HCT116 (cell line): Measurements from ENCODE around the gene HBG2. TPM values are rescaled to one million over a fixed set of nuclear protein-coding genes. Genes with fewer than 3 reads are reported as not detected.

Source experiments
- ATAC-seq: fragments of 200-7000 bp; cut with Tn5 transposase; 2 replicates; pipeline ENCODE4 v1.9.1; 2020; ENCODE audit warnings: mild to moderate bottlenecking, moderate library complexity
- BruUV-seq: library from RNA; stranded (reverse); fragments of 400-500 nt; replicated peaks from 2 replicates; lab custom pipeline; 2021; lab: Mats Ljungman, UMichigan
- CTCF ChIA-PET: fragments of 300-600 bp; sonication (Branson Sonifier 250); formaldehyde crosslinking; loops from one replicate; lab custom pipeline; 2021; ENCODE audit warnings: antibody characterized with exemption; lab: Charles Lee
- POLR2A ChIA-PET: fragments of 300-600, 350-600 bp; sonication (Branson Sonifier 250); formaldehyde crosslinking; loops from one replicate; lab custom pipeline; 2021; ENCODE audit warnings: antibody characterized with exemption; lab: Charles Lee
- RAD21 ChIA-PET, 2 experiments: fragments of 300-600 bp; sonication (Branson Sonifier 250); formaldehyde crosslinking; loops; one replicate each; lab custom pipeline; 2023; ENCODE audit warnings: low total read pairs in 2 of 2; ENCODE audit not compliant: uncharacterized antibody in 2 of 2, unreplicated experiment in 2 of 2, low non-redundant PET in 1 of 2; lab: Charles Lee
- DNase-seq: peaks from one replicate; pipeline ENCODE4 v3.0.0-alpha.2; 2010; ENCODE audit warnings: low read depth, low spot score
- H2AFZ ChIP-seq: fragments of 200-600 bp; shearing (Covaris generic), sonication (generic); 2 replicates; pipeline ENCODE4 v1.6.1; 2017; ENCODE audit warnings: low read depth, mixed run types, mixed read lengths, antibody characterized with exemption, low read length; ENCODE audit not compliant: poor library complexity, severe bottlenecking
- H3K27ac ChIP-seq: 2 replicates; pipeline ENCODE4 v1.5.1; 2012; ENCODE audit warnings: low read depth, low read length
- H3K27me3 ChIP-seq: fragments of 200-600 bp; sonication (generic); 2 replicates; pipeline ENCODE4 v1.6.1; 2016; ENCODE audit warnings: mixed run types, low read length, mixed read lengths; ENCODE audit not compliant: insufficient read depth
- H3K36me3 ChIP-seq, 2 experiments: fragments of 200-500 bp in 1 of 2; fragments of 200-600 bp in 1 of 2; sonication (Bioruptor generic) in 1 of 2; sonication (generic) in 1 of 2; 2 replicates each; pipeline versions ENCODE4 v1.5.1 to v1.6.1; 2014 to 2016; ENCODE audit warnings: low read length in 2 of 2, inconsistent platforms in 1 of 2, mixed read lengths in 1 of 2, mixed run types in 1 of 2; ENCODE audit not compliant: insufficient read depth in 2 of 2, control insufficient read depth in 1 of 2
- H3K4me1 ChIP-seq, 2 experiments: fragments of 200-600 bp in 1 of 2; sonication (generic) in 1 of 2; 2 replicates each; pipeline versions ENCODE4 v1.5.1 to v1.6.1; 2012 to 2017; ENCODE audit warnings: low read length in 2 of 2, inconsistent platforms in 1 of 2, mild to moderate bottlenecking in 1 of 2, mixed read lengths in 1 of 2, mixed run types in 1 of 2, moderate library complexity in 1 of 2; ENCODE audit not compliant: insufficient read depth in 2 of 2, control insufficient read depth in 1 of 2
- H3K4me2 ChIP-seq: fragments of 200-600 bp; sonication (generic); 2 replicates; pipeline ENCODE4 v1.6.1; 2017; ENCODE audit warnings: mixed run types, low read length, mixed read lengths
- H3K4me3 ChIP-seq, 2 experiments: fragments of 200-600 bp in 1 of 2; sonication (generic) in 1 of 2; replicated peaks in 1 of 2; 2 replicates each; pipeline ENCODE4 v1.5.1; 2011 to 2016; ENCODE audit warnings: low read length in 2 of 2, control low read depth in 1 of 2, low read depth in 1 of 2, mild to moderate bottlenecking in 1 of 2, mixed read lengths in 1 of 2, mixed run types in 1 of 2
- H3K79me2 ChIP-seq: fragments of 200-600 bp; sonication (generic); 2 replicates; pipeline ENCODE4 v1.6.1; 2017; ENCODE audit warnings: mild to moderate bottlenecking, mixed run types, low read length, moderate library complexity, mixed read lengths; ENCODE audit not compliant: insufficient read depth
- H3K9ac ChIP-seq: fragments of 200-600 bp; sonication (generic); 2 replicates; pipeline ENCODE4 v1.6.1; 2016; ENCODE audit warnings: low read length, mixed read lengths
- H3K9me2 ChIP-seq: fragments of 200-600 bp; sonication (generic), shearing (Covaris generic); 2 replicates; pipeline ENCODE4 v1.6.1; 2017; ENCODE audit warnings: mixed run types, mild to moderate bottlenecking, moderate library complexity; ENCODE audit not compliant: insufficient read depth
- H3K9me3 ChIP-seq, 2 experiments: fragments of 200-500 bp in 1 of 2; fragments of 200-600 bp in 1 of 2; sonication (Bioruptor generic) in 1 of 2; sonication (generic) in 1 of 2; 2 replicates each; pipeline ENCODE4 v1.6.1; 2014 to 2017; ENCODE audit warnings: low read length in 2 of 2, mixed read lengths in 2 of 2, inconsistent platforms in 1 of 2, low read depth in 1 of 2, mild to moderate bottlenecking in 1 of 2, mixed run types in 1 of 2, moderate library complexity in 1 of 2; ENCODE audit not compliant: control insufficient read depth in 1 of 2, insufficient read depth in 1 of 2
- H4K20me1 ChIP-seq: fragments of 200-600 bp; sonication (generic), shearing (Covaris generic); 2 replicates; pipeline ENCODE4 v1.6.1; 2017; ENCODE audit warnings: mixed run types, mild to moderate bottlenecking, moderate library complexity; ENCODE audit not compliant: insufficient read depth
- CTCF ChIP-seq, 3 experiments: fragments of 200-600 bp in 1 of 3; sonication (generic) in 1 of 3; IDR thresholded peaks in 2 of 3; conservative IDR thresholded peaks in 1 of 3; 2 replicates each; pipeline ENCODE4 v1.5.1; 2012 to 2017; ENCODE audit warnings: low read depth in 2 of 3, low read length in 2 of 3, antibody characterized with exemption in 1 of 3, borderline replicate concordance in 1 of 3, control low read depth in 1 of 3, mild to moderate bottlenecking in 1 of 3, mixed read lengths in 1 of 3, mixed run types in 1 of 3, moderate library complexity in 1 of 3; ENCODE audit not compliant: insufficient read depth in 1 of 3
- EZH2phosphoT487 ChIP-seq: fragments of 200-600 bp; IDR thresholded peaks from 2 replicates; pipeline ENCODE4 v1.6.1; 2018; ENCODE audit warnings: antibody characterized with exemption, borderline replicate concordance
- SRF ChIP-seq: IDR thresholded peaks from 2 replicates; pipeline ENCODE4 v1.6.1; 2012; ENCODE audit warnings: low read depth
- ZBTB33 ChIP-seq: IDR thresholded peaks from 2 replicates; pipeline ENCODE4 v1.6.1; 2011; ENCODE audit warnings: mild to moderate bottlenecking, low read length, moderate library complexity; ENCODE audit not compliant: insufficient replicate concordance; ENCODE audit errors: extremely low read depth
- ZNF274 ChIP-seq: fragments of 200-500 bp; sonication (Bioruptor generic); IDR thresholded peaks from 2 replicates; pipeline ENCODE4 v1.6.1; 2014; ENCODE audit warnings: mild to moderate bottlenecking, low read depth, low read length, inconsistent platforms
- intact Hi-C: fragments of 100-400 bp; cut with micrococcal nuclease; formaldehyde crosslinking; loops from 2 replicates; pipeline ENCODE4 v1.10.0; 2022
- total RNA-seq: library from RNA; stranded (reverse); gene quantifications from one replicate; pipeline ENCODE4 v1.2.1, GENCODE V29; 2021; ENCODE audit not compliant: unreplicated experiment

The HBG2 gene
- total RNA-seq, 1 experiment from 2014 or later: 48.1 TPM

- Histone ChIP-seq H3K27me3 (peaks cover 27% of the 10 kb centered on the region), H3K9ac (no peak overlapping the region), H3K4me1 (no peaks in the 10 kb centered on the region), H3K9me3 (no peaks in the 10 kb centered on the region), H3K4me2 (no peak overlapping the region), H3K27ac (no peak overlapping the region)
- no peak for DNase-seq
- CTCF ChIA-PET: no interaction called here
- no peak for TF ChIP-seq EZH2phosphoT487
- no peak for TF ChIP-seq SRF
- no peak for TF ChIP-seq CTCF (IDR thresholded peaks at IDR 0.05 in 2 of 3, conservative IDR thresholded peaks at IDR 0.05 in 1 of 3; ENCODE audit: borderline replicate concordance in 1 of 3, insufficient read depth in 1 of 3, low read depth in 2 of 3, low read length in 2 of 3)
- no peak for TF ChIP-seq ZNF274
- TF ChIP-seq ZBTB33: no peak
- TF ChIP-seq, all 23 proteins: peak for 0
- H3K36me3 ChIP-seq: no peaks in the 10 kb centered on the region
- H3K9me2 ChIP-seq: no peaks in the 10 kb centered on the region
- H2AFZ ChIP-seq: no peak overlapping the region
- intact Hi-C loops: no loop called here
- ATAC-seq: no peak
- BruUV-seq: no TSS peak
- H3K4me3 ChIP-seq: no peak overlapping the region
- ChIA-PET POLR2A (no interaction called here), RAD21 (no interaction called here)
- no peaks in the 10 kb centered on the region for H3K79me2 ChIP-seq
- no peaks in the 10 kb centered on the region for H4K20me1 ChIP-seq
Observed at GRCh38 chr11:5251746-5252145, 2.8 kb downstream of the HBG2 start.
